GM19452 (cell line): ENCODE measurements around the gene GAP43.
A peak's percentile ranks its signal among the peaks of the same experiment; 100 is the strongest.

Experiments
- ATAC-seq: cut with Tn5 transposase; IDR thresholded peaks from one replicate; pipeline ENCODE4 v1.9.1; 2021; ENCODE audit not compliant: unreplicated experiment

The GAP43 gene

DNA sequence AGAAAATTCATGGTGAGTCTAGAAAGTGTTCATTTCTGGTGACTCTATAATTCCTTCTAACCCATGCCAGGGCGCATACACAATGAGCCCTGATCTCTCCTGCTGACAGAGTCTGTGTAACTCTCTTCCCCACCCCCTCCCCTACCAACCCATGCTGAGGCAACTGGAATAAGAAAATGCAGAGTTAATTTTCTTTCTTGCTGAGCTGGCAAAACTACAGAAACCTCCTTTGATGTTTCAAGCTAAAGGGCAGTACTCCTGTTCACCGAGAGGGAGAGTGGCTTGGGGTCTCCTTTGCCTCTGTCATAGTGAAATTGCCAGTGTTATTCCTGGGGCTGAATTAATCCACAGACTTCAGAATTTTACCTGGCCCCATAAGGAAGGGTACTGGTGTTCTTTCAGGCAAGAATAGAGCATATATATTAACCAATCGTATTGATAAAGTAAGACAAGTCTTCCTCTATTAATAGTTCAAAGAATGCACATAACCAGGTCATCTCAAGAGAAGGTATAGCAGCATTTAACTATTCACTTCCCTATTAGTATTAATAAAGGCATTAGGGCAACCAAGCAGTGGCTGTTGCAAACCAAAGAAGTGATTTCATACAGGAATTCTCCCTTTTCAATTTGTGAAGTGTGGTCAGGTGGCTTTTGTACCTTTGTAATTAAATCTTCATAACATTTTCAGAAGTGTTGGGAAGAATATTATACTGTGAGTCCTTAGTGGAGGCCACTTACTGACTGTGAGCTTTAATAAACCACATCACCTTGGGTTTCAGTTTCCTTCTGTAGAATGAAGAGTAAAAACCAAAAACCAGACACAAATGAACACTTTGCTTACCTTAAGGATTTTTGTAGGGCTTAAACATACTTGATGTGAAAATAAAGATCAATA, 4.1 kb downstream of the GAP43 start:
- peak; percentile 86 for ATAC-seq

DNA sequence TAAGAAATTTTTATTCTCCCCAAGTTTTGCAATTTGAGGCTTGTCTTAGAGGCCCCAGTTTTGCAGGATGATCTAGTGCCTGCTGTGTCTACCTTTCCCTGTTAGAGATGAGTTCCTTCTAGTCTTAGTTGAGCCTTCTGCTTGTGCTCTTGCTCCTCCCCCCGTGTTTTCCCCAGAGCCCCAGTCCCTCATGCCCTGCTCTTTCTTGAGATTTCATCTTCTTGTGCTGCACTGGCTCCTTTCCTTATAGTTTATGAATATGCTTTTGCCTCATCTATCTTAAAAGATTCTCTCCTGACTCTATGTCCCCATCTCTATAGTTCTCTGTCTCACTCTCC, 4.7 kb downstream of the GAP43 start:
- ATAC-seq: peak; percentile 49

DNA sequence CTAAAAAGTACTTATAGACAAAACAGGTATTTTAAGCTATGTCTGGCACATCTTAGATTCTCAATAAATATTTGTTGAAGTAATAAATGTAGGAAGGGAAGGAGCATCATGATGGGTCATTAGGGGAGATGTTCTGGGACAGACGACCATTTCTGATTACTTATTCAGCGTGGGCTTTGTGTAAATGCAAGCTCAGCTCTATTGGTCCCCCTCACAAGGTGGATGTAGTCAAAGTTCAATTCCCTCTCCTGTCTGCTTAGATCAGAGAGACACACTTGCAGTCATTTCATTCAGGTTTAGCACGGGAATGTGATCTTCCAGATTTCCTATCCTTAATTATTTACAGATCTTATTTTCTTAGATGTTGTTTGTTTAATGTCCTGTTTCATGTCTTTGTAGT, 7.5 kb downstream of the GAP43 start:
- no peak for ATAC-seq

DNA sequence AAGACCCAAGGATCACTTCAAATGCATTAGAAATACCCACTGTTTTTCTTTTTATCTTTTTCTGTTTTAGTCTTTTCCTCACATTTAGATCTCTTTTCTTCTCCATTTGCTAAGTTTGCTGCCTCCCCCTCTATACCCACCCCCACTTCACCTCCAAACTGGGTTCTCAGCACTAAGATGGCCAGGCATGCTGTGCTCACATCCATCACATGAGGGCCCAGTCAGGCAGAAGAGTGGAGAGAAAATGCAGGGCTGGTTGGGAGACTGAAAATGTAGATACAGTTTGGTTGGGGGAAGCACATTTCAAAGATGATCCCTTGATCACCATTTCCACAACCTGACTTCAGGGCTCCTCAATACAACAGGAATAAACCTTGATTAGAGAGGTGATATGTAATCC, 8.7 kb downstream of the GAP43 start:
- no peak for ATAC-seq

DNA sequence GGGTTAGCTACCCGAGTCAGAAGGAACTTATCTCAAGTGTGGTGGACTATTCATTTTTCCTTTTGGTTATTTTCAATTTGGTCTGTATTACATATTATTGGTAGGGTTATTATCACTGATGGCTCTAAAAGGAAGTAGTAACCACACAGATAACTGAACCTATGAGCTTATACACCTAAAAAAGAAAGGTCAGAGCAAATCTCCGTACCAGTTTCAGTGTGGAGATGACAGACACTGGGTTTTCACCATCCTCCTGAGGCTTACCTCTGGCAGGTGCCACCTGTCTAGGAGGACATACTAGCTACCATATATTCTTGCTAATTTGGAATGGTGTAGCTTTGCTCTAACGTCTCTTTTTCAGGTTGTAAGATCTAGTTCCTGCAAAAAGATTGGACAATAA, 10.2 kb downstream of the GAP43 start:
- ATAC-seq: peak; percentile 60

DNA sequence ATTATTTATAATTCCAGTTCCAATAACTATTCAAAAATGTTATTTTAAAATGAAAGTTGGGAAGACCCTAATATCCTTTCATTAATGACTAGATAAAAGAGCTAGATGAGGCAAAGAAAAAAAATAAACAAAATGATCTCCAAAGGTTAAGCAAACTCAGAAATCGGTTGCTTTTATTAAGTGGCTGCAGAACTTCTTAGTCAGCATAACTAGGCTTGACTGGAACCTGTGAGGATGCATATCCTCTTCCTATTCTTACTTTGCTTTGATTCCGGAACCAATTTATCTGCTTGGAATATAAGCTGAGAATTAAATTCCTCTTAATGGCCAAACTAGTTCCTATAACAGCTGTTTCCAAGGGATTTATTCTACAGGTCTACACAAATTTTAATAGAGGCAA, 10.7 kb downstream of the GAP43 start:
- no peak for ATAC-seq

DNA sequence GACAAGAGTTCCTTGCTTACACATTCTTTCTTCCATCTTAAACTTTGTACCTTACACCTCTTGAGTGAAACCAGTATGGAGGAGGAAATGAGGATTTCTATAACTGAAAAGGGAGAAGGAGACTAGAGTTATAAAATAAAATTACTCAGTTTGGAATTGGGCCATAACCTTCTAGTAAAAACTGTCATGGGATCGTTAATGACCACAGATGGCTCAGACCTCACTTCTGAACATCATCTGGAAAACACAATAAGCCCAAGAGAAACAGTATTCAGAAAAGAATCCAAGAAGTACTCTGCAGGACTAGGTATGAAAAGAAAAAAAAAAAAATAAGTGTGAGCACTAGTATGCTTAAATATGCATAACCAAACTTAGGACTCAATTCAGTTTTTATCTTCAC, 12.1 kb downstream of the GAP43 start:
- no peak for ATAC-seq

DNA sequence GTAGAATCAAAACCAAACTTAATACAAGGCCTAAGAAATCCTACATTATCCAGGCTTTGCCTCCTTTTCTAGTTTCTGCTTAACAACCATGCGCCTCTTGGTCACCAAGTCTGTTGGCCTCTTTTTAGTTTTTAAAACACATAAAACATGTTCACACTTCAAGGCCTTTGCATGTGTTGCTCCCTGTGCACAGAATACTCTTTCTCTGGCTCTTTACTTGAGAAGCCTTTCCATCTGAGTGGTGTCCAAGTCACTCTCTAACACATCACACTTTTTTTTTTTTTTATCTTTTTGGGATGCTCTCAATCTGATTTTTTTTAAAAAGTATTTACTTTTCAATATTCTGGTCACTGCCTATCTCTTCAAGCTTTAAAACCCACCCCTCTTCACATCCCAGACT, 14.9 kb downstream of the GAP43 start:
- ATAC-seq: no peak

DNA sequence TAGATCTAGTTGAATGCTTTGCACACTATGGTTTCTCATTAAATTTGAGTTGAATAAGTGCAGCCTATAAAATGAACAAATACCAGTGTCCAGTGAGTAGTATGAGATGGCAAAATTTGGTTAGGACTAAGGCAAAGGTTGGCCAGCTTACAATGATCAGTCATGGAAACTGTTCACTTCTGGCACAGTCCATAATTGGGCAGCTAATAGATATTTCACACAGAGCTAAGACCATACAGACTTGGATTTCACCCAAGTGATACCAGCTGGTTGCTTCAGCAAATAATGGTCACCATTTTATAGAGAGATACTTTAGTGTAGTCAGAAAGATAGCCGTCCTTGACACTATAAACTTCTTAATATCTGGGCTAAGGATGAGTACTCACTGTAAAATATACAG, 15.7 kb downstream of the GAP43 start:
- ATAC-seq: no peak

DNA sequence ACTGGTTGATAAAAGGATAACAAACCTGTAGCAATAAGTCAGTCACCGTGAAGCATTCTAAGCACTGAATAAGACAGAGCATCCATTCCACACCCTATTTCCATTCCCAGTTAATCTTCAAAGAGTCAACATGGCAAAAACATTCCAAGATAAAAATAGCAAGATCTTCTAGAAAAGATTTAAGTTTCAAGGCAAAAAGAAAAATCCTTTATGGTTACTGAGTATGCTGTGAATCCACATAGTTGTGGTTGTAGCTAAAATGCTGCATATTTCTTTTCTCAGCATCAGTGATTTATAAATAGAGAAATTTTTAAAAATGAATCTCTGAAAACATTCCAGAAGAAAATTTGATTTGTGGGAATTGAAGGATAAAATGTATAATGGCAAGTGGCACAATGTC, 21.1 kb downstream of the GAP43 start:
- no peak for ATAC-seq

DNA sequence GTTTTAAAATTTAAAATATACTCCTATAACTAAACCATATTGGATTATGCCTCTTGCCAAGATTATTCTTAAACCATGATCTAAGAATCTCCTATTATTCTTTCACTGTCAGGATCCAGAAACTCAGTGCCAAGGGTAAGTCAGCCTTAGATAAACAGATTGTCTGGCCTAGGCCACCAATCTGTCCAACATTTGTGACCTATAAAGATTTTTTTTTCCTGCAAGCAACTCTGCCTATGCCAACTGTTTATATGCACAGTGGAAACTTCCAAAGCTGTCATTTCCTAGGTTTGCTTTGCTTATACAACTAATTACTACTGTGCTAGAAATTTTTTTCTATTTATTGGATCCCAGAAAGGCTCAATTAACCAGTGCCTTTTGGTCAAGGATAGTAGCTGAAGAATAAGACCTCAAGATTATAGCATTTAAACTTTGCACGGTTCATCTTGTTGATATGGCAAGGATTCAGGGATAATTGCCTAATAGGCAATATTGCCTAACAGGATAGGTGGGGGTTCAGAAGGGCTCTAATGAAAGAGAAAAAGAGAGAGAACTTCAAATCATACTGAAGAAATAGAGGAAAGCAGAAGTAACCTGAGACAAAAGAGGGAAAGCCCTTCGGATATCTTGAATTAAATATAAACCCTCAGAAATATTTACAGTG, 22.8 kb downstream of the GAP43 start:
- no peak for ATAC-seq

DNA sequence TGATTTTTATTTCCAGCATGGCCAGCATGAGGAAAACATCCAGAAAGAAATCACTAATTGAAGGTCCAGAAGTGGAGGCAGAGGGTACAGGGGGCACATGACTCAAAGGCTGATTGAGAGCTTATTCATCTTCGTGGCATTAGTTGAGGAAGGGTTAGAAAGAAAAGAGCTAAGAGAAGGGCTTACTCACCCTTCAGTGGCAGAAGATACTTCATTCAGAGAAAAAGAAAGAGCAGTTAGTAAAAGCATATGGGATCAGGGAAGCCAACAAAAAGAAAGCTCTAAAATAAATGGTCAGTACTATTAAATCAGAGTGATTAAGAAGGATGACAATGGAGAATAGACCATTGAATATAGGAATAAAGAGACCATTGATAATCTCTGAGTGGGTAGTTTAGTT, 25.2 kb downstream of the GAP43 start:
- no peak for ATAC-seq

DNA sequence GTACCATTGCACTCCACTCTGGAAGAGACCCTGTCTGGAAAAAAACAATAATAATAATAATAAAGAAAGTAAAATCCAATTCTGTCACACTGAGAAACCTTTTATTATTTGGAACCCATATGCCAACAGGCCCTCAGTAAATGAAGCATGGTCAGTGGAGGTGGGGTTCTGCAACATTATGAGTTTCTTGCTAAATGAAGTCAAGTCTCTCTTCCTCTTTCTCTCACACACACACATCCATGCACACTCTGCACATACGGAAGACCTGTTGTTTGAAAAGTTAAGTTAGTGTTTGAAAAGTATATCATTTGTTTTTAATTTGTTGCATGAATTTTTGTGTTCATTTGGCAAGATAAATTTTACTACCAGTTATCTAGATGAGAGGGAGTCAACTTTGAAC, 27.8 kb downstream of the GAP43 start:
- no peak for ATAC-seq

DNA sequence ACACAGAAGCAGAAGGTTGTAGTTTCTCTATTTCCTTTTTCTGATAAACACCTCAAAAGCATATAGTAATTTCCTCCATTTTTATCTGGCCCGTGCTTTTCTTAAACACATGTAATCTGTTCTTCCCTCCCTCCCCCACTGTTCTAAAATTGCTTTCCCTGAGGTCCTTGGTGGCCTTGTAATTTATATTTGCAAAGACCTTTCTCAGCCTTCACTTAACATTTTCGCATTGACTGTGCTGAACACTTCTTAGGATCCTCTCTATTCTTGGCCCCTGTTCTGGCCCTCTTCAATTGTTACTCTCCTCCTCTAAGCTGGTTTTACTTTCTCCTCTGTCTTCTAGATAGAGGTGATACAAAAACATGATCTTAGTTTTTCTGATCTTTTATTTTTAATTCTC, 28.3 kb downstream of the GAP43 start:
- ATAC-seq: no peak

DNA sequence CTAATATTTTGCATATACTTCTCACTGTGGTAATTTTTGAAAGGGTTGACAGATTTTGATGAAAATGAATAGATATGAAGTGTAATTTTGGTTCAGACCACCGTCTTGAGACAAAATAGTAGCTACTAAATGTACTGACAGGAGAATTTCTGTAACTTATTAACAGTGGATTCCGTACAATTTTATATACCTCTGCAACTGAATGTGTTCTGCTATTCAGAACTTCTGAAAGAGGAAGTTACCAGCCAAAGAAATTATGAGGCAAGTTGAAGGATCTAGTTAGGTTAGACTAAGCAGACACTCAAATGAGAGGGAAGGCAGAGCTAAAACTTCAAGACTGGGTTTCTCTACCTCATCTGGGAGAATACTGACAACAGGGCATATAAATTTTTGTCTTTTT, 29.4 kb downstream of the GAP43 start:
- ATAC-seq: peak; percentile 82

DNA sequence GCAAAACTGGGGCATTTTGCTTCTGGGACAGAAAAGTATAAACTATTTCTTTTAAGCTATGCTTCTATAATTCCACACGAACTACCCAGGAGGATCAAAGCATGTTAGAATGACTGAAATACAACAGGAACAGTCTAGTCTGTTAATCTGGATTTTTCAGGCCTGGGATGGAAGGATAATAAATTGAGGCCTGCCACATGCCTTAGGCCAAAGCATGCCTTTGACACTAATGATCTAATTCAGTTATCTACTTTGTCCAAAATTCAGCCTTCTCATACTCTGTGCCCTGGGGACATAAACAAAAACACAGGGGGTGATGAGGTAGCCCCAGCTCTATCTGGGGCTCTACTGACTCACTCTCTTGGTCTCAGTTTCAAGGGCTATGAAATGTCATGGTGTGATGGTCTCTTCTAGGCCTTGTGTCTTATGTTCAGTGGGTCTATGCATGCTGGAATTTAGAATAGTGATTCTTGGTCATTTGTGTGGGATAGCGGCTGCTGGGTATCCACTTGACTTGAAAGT, 32.5 kb downstream of the GAP43 start:
- no peak for ATAC-seq

DNA sequence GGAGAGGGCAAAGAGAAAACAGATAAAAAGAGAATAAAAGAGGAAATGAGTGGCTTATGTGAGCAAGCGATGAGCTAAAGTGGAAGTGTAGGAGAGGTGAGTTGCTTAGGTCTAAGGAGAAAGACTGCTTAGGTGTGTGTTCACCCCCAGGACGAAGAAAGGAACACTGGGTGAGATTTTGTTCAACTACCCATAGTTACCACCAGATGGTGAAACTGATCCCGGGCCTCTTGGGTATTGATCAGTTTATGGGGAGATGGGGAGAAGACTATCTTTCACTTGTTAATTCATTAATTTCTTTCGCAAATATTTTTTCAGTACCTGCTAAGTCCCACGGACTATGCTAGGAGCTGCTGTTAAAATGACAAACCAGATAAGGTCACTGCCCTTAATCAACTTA, 33.9 kb downstream of the GAP43 start:
- no peak for ATAC-seq

DNA sequence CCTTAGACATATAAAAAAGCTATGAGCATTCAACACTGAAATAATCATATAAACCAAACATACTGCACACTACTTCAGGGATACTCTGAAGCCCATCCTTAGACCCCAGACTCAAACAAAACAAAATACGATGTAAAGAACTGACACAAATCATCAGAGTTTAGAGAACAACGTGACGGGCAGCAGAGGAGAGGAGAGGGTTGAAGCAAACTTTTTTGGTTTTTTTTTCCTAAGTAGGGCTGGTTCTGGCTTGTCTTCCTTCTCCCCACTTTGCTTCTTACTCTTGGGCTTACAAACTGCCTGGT, 34.7 kb downstream of the GAP43 start:
- ATAC-seq: no peak

DNA sequence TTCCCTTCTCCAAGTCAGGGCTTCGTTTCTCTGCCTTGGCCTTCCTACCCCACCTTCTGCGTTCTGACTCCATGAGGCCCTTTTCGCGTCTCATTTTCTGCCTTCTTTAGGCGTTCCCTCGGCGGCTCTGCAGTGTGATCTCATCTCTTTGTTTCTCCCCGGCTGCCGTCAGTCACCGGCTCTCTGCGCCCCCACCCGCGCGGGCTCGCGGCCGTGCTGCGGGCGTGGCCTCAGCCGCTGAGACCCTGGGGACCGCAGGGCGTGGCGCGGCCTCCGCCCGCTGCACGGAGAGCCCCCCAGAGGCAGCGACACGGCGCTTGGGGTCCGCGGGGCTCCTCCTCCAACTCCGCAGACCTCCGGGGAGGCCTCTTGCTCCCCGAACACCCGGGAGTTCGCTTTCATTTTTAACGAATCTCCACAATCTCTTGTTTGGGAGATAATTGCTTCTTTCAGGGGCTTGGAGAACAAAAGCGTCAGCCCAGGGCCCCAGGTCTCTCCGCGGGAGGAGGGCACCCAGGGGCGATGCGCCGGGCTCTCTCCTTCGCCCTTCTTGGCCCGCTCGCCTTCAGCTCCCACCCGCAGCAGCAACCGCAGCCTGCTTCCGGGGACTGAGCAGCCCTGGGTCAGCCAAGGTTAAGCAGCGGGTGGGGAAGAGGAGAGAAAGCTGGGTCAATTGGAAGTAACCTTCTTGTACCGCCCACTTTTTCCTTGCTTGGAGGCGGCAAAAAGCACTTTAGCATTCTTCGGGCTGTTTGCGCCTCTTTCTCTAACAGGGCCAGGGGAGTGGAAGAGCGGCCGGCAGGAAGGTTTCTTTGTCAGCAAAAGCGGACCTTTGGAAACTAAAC, 35.2 kb downstream of the GAP43 start:
- ATAC-seq: peak; percentile 82

DNA sequence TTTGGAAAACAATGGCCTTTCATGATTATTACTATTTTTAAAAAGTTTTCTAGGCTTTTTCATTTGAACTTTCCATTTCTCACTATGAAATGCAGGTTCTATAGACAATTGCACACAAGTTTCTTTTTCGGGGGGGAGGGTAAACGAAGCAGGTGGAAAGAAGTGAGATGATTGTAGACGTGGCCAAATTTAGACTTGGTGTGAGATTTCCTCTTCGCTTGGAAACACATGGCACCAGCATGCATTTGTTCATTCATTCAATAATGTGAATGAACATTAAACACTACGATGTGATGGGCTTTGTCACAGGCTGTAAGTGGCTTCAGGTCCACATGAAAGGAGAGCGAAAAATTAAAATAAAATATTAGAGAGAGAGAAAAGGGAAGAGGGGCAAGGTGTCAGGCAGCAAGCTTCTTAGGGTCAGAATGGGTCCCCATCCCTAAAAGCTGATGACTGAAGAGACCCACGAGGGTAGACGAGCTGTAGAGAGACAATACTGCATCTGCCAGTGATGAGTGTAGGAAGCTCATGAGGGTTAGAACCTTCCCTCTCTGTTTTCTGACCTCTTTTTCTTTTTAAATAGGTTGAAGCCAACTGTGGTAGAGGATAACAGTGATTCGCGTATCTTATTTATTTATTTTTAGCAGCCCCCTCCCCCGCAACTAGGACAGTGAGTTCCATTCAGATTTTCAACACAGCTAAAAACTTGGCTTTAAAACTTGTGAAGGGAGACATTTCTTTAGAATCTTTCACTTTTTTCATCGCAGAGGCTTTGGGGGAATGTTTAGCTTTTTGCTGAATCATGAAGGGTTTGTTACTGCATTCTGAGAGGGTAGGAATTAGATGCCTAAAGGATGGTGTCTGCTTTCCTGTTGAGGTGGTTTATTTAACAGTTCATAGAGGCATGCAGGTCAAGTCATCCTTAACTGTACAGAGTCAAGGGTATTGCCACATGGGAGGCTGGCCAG, 36.2 kb downstream of the GAP43 start:
- ATAC-seq: peak; percentile 22
